Ovary (tissue), 3 donors: ENCODE data around the gene LRRC56.

Source experiments
- CTCF ChIP-seq, 3 donors: fragments of 450-650 bp in 2 of 3; fragments of 200-600 bp in 1 of 3; IDR thresholded peaks; one replicate each; pipeline versions ENCODE4 v1.5.1 to v1.8.0; 2016 to 2022; ENCODE audit warnings: antibody characterized with exemption in 3 of 3, mild to moderate bottlenecking in 1 of 3
- POLR2A ChIP-seq: fragments of 450-650 bp; IDR thresholded peaks from one replicate; pipeline ENCODE4 v1.6.1; 2017; ENCODE audit warnings: antibody characterized with exemption, mild to moderate bottlenecking, moderate library complexity
- donor health status: DM: no; HTN: no; CAD: no.

GRCh38 chr11:590997-591396, 53.7 kb downstream of the LRRC56 start:
- no peak for TF ChIP-seq CTCF (IDR thresholded peaks at IDR 0.05)
- no peak for TF ChIP-seq POLR2A
